Body of pancreas (tissue), 4 donors: ENCODE data around the gene SMAD5. TPM values are rescaled to one million over a fixed set of nuclear protein-coding genes. Genes with fewer than 3 reads are reported as not detected.

Source experiments
- ATAC-seq: fragments of 150-250 bp; one replicate; pipeline ENCODE4 v1.9.1; 2016
- DNase-seq, 4 donors: peaks; one replicate each; pipeline ENCODE4 v3.0.0-alpha.2; 2019
- H3K27ac ChIP-seq, 4 donors: fragments of 200-600 bp; sonication (generic); 1 replicate in 3 of 4; 2 replicates in 1 of 4; pipeline versions ENCODE4 v1.5.1 to v1.6.1; 2016 to 2019; ENCODE audit warnings: mild to moderate bottlenecking in 1 of 4, mixed read lengths in 1 of 4, moderate library complexity in 1 of 4
- H3K27me3 ChIP-seq, 2 donors: fragments of 200-600 bp; sonication (generic); one replicate each; pipeline ENCODE4 v1.6.0; 2016; ENCODE audit warnings: mild to moderate bottlenecking in 1 of 2
- H3K36me3 ChIP-seq, 2 donors: fragments of 200-600 bp; sonication (generic); replicated peaks in 1 of 2; 2 replicates each; pipeline ENCODE4 v1.5.1; 2016; ENCODE audit warnings: low read depth in 2 of 2; ENCODE audit not compliant: insufficient read depth in 1 of 2
- H3K4me1 ChIP-seq: fragments of 200-600 bp; sonication (generic); one replicate; pipeline ENCODE4 v1.6.0; 2016
- H3K4me3 ChIP-seq, 2 donors: fragments of 200-600 bp; sonication (generic); 1 replicate in 1 of 2; 2 replicates in 1 of 2; pipeline ENCODE4 v1.5.1; 2016 to 2019
- H3K9me3 ChIP-seq, 3 donors: fragments of 200-600 bp; sonication (generic); 1 replicate in 2 of 3; 2 replicates in 1 of 3; pipeline ENCODE4 v1.5.1; 2016
- POLR2A ChIP-seq, 3 donors: fragments of 450-650 bp; IDR thresholded peaks; one replicate each; pipeline ENCODE4 v1.6.1; 2016; ENCODE audit warnings: antibody characterized with exemption in 3 of 3, mild to moderate bottlenecking in 2 of 3
- WGBS, 2 donors: methylation state at CpG; one replicate each; pipeline ENCODE4 v1.1.5; 2017; 5-methylcytosine and 5-hydroxymethylcytosine counted together
- intact Hi-C: fragments of 100-400 bp; cut with DNase I; formaldehyde crosslinking; loops from one replicate; pipeline ENCODE4 v1.15.1; 2023
- total RNA-seq, 2 donors: library from RNA; depleted of rRNA; stranded (reverse); fragments of >200 nt; gene quantifications; one replicate each; pipeline ENCODE4 v1.1.0, GENCODE V29; 2016
- TF ChIP-seq, protein P1 (sequence below), 7 experiments: fragments of 450-650 bp in 4 of 7; fragments of 200-600 bp in 3 of 7; sonication (generic) in 3 of 7; IDR thresholded peaks; one replicate each; pipeline ENCODE4 v1.5.1; 2016 to 2019; ENCODE audit warnings: antibody characterized with exemption in 7 of 7

SMAD5 gene
- total RNA-seq, 2 donors from 2014 or later = 24.1 to 35.0 TPM

DNA sequence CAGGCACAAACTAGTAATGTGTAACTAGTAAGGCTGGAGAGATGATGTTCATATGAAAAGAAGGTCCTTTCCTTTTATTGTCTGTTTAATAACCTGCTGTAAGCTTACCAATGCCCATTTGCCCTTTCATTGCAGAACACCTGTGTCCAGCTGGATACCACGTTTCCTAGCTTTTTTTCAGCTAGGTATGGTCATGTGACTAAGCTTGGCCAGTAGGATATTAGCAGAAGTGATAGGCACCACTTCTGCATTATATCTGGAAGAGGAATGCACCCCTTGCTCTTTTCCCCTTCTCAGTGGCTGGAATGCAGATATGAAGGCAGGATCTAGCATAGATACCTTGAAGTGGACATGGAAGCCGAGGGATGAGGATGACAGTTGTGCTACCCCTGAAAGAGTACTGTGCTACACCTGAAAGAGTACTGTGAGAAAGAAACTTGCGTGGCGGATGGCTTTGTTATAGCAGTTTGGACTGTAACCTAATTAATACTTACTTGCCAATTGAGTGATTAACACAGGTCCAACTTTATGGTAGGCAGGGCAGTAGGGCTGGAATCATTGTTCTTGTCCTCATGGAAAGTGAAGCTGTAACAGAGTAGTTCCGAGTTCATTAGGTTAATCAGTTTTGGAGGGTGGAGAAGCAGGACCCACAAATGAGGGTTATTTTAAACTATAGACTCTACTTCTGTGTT is 53.5 kb downstream of the SMAD5 start:
- H3K4me3 ChIP-seq = no peak overlapping the region

DNA sequence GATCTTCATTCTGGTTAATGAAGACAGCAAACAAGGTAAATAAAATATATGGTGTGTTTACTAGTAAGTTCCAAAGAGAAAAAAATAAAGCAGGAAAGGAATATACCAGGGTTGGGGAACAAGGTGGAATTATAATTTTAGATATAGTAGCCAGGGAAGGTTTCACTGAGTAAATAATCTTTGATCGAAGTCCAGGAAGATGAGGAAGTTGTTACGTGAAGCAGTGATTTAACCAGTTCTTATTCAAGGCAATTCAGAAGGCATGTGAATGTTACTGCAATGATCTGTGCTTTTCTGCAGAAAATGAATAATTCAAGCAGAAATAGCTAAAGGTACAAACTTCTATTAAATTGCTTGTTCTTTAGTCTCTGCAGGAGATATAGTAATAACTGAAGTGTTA is 54.2 kb downstream of the SMAD5 start:
- H3K9me3 ChIP-seq = no peaks in the 10 kb centered on the region
- DNase-seq (no peak), ATAC-seq (no peak)
- peaks cover 7% of the 10 kb centered on the region for H3K4me1 ChIP-seq
- intact Hi-C loops = no loop called here
- H3K27me3 ChIP-seq = no peaks in the 10 kb centered on the region
- H3K4me3 ChIP-seq = no peak overlapping the region
- H3K27ac ChIP-seq = no peak overlapping the region
- TF ChIP-seq, protein P1, sequence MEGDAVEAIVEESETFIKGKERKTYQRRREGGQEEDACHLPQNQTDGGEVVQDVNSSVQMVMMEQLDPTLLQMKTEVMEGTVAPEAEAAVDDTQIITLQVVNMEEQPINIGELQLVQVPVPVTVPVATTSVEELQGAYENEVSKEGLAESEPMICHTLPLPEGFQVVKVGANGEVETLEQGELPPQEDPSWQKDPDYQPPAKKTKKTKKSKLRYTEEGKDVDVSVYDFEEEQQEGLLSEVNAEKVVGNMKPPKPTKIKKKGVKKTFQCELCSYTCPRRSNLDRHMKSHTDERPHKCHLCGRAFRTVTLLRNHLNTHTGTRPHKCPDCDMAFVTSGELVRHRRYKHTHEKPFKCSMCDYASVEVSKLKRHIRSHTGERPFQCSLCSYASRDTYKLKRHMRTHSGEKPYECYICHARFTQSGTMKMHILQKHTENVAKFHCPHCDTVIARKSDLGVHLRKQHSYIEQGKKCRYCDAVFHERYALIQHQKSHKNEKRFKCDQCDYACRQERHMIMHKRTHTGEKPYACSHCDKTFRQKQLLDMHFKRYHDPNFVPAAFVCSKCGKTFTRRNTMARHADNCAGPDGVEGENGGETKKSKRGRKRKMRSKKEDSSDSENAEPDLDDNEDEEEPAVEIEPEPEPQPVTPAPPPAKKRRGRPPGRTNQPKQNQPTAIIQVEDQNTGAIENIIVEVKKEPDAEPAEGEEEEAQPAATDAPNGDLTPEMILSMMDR (IDR thresholded peaks at IDR 0.05) = no peak
- no peak for TF ChIP-seq POLR2A (IDR thresholded peaks at IDR 0.05)
- WGBS, 2 donors = 30 to 40% methylated on average over 2 of the region's 2 CpGs
- H3K36me3 ChIP-seq = peaks cover 0 to 1% of the 10 kb centered on the region in 2 donors

More for the DNA sequence above, 53.5 kb downstream of the SMAD5 start:
- no peaks in the 10 kb centered on the region for H3K9me3 ChIP-seq
- ATAC-seq (no peak), DNase-seq (no peak)
- H3K27me3 ChIP-seq = no peaks in the 10 kb centered on the region
- no peak for TF ChIP-seq POLR2A (IDR thresholded peaks at IDR 0.05)
- TF ChIP-seq, protein P1 (IDR thresholded peaks at IDR 0.05) = no peak
- WGBS, 2 donors = 85 to 91% methylated on average over 5 of the region's 5 CpGs
- peaks cover 0 to 3% of the 10 kb centered on the region in 2 donors for H3K36me3 ChIP-seq
- intact Hi-C loops = no loop called here
- no peaks in the 10 kb centered on the region for H3K4me1 ChIP-seq
- no peak overlapping the region for H3K27ac ChIP-seq

DNA sequence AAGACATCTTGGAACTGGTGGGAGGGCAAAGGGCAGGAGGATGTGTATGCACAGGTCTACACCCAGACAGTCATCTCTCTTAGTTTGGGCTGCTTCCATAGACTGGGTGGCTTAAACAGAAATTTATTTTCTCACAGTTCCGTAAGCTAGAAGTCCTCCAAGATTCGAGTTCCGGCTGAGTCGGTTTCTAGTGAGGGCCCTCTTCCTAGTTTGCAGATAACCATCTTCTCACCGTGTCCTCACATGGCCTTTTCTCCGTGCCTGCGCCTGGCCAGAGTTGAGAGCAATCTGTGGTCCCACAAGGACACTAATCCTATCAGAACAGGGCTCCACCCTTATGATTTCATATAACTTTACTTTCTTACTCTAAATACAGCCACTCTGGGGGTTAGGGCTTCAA is 56.2 kb downstream of the SMAD5 start:
- H3K4me3 ChIP-seq = no peak overlapping the region
- H3K36me3 ChIP-seq = peaks cover 0 to 1% of the 10 kb centered on the region in 2 donors
- H3K27me3 ChIP-seq = no peaks in the 10 kb centered on the region
- intact Hi-C loops = no loop called here
- WGBS, 2 donors = 93 to 95% methylated on average over 7 of the region's 7 CpGs
- H3K27ac ChIP-seq = no peak overlapping the region
- no peaks in the 10 kb centered on the region for H3K9me3 ChIP-seq
- peaks cover 20% of the 10 kb centered on the region for H3K4me1 ChIP-seq
- TF ChIP-seq, protein P1 (IDR thresholded peaks at IDR 0.05) = no peak
- no peak for TF ChIP-seq POLR2A (IDR thresholded peaks at IDR 0.05)
- DNase-seq = no peak
- no peak for ATAC-seq

DNA sequence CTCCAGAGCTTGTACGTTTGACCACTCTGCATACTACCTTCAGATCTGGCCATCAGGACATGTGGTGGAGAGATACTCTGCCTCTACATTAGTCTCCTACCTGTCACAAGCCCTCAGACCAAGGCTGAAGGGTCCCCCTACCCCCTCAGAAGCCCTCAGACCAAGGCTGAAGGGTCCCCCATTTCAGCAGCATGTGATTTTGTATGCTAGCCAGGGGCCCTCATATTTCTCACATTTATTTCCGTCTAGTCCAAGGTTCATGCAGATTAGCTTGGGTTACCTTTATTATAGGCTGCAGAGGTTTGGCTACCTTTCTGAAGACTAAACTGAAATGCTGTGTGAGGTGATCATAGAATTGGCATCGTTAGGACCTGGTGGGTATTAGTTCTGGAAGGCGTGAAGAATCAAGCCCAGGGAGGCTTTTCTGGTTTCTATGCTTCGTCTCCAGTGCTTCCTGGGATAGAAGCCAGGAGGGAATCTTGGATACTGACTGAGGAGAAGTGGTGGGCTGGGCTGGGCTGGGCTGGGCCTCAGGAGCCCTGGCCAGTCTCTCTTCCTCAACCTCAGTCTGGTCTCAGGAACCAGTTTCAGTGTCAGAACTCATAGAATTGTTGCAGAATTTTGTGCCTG is 57.6 kb downstream of the SMAD5 start:
- Histone ChIP-seq H3K9me3 (no peaks in the 10 kb centered on the region), H3K27ac (no peak overlapping the region), H3K27me3 (no peaks in the 10 kb centered on the region), H3K36me3 (peaks cover 0 to 1% of the 10 kb centered on the region in 2 donors), H3K4me3 (no peak overlapping the region), H3K4me1 (peaks cover 20% of the 10 kb centered on the region)
- WGBS, 2 donors = 46 to 50% methylated on average over 5 of the region's 5 CpGs
- intact Hi-C loops = no loop called here
- TF ChIP-seq, protein P1 (IDR thresholded peaks at IDR 0.05) = no peak
- no peak for TF ChIP-seq POLR2A (IDR thresholded peaks at IDR 0.05)
- no peak for ATAC-seq
- DNase-seq = no peak
